GM20000 (cell line): Measurements from ENCODE around the gene PCDHB7.
"Not testable (repeated sequence)": the region's sequence is repeated elsewhere in the genome, so short reads cannot be mapped to it uniquely, and the experiment has no call there.

ENCODE experiments used
- DNase-seq: peaks from one replicate; pipeline ENCODE4 v3.0.0; 2012; ENCODE audit warnings: low spot score
- TF ChIP-seq, protein P1 (sequence below): IDR thresholded peaks from 2 replicates; pipeline ENCODE4 v1.5.1; 2012; ENCODE audit warnings: mild to moderate bottlenecking, control low read depth; ENCODE audit errors: extremely low read depth, missing control alignments

Gene PCDHB7

DNA sequence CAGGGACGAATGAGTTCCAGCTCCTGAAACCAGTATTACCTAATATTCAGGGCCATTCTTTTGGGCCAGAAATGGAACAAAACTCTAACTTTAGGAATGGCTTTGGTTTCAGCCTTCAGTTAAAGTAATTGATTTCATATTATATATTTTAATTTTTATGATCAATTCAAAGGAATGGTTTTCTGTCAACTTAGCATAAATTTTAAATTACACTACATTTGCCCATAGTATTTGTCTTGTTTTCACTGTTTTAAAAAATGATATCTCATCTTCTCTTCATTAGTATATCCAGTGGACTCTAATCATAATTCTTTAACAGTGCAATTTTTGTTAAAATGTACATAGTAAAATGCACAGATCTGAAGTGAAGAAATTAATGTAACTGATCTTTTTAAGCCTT, 7.9 kb downstream of the PCDHB7 start:
- no peak for DNase-seq

DNA sequence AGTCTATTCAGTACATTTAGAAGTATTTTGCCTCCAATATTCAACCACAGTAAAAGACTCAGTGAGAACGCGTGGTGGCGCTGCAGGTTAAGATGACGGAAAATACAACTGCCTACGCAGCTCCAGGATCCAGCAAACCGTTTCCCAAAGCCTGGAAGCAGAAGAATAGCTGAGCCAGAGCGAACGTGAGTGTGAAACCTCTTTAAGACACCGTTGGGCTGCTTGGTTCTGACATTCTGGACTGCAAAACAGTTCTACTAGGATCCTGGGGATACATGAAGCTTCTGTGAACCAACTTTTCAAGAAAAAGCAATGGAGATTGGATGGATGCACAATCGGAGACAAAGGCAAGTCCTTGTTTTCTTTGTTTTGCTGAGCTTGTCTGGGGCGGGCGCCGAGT, 9.8 kb downstream of the PCDHB7 start, which contains the start of gene PCDHB16:
PCDHB16 (plus strand) TSS at position 140 of the 400 bp plus-strand sequence; CDS start at position 313, 173 bp downstream.
- DNase-seq, result no peak
- TF ChIP-seq, protein P1, sequence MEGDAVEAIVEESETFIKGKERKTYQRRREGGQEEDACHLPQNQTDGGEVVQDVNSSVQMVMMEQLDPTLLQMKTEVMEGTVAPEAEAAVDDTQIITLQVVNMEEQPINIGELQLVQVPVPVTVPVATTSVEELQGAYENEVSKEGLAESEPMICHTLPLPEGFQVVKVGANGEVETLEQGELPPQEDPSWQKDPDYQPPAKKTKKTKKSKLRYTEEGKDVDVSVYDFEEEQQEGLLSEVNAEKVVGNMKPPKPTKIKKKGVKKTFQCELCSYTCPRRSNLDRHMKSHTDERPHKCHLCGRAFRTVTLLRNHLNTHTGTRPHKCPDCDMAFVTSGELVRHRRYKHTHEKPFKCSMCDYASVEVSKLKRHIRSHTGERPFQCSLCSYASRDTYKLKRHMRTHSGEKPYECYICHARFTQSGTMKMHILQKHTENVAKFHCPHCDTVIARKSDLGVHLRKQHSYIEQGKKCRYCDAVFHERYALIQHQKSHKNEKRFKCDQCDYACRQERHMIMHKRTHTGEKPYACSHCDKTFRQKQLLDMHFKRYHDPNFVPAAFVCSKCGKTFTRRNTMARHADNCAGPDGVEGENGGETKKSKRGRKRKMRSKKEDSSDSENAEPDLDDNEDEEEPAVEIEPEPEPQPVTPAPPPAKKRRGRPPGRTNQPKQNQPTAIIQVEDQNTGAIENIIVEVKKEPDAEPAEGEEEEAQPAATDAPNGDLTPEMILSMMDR, result no peak

More for the DNA sequence above, 7.9 kb downstream of the PCDHB7 start:
- TF ChIP-seq, protein P1, result no peak

DNA sequence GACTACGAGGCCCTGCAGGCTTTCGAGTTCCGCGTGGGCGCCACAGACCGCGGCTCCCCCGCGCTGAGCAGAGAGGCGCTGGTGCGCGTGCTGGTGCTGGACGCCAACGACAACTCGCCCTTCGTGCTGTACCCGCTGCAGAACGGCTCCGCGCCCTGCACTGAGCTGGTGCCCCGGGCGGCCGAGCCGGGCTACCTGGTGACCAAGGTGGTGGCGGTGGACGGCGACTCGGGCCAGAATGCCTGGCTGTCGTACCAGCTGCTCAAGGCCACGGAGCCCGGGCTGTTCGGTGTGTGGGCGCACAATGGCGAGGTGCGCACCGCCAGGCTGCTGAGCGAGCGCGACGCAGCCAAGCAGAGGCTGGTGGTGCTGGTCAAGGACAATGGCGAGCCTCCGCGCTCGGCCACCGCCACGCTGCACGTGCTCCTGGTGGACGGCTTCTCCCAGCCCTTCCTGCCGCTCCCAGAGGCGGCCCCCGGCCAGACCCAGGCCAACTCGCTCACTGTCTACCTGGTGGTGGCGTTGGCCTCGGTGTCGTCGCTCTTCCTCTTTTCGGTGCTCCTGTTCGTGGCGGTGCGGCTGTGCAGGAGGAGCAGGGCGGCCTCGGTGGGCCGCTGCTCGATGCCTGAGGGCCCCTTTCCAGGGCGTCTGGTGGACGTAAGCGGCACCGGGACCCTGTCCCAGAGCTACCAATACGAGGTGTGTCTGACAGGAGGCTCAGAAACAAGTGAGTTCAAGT, 11.8 kb downstream of the PCDHB7 start:
- DNase-seq, result not testable (repeated sequence)

DNA sequence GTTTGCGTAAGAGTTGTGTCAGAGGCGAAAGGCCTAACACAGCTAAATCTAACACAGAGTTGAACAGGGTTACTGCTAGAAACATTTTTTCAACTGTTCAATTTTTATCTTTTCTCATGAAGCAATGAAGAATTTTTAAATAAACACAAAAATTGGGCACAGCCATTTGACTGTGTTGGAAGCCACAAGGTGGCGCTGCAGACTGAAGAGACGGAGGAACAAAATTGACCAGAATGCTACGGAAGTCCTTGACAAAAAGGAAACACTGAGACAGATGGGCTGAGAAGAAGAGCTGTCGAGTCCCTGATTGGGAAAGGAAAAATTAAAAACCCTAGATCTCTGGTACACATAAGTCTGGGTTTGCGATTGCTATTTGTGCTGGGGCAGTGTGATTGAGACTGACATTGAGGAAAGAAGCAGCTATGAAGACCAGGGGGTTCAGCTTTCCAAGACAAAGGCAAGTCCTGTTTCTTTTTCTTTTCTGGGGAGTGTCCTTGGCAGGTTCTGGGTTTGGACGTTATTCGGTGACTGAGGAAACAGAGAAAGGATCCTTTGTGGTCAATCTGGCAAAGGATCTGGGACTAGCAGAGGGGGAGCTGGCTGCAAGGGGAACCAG, 14.6 kb downstream of the PCDHB7 start, which contains the start of gene PCDHB9:
PCDHB9 (plus strand) TSS at position 265 of the 616 bp plus-strand sequence; CDS start at position 423, 158 bp downstream.
- no peak for DNase-seq
- TF ChIP-seq, protein P1, result no peak

DNA sequence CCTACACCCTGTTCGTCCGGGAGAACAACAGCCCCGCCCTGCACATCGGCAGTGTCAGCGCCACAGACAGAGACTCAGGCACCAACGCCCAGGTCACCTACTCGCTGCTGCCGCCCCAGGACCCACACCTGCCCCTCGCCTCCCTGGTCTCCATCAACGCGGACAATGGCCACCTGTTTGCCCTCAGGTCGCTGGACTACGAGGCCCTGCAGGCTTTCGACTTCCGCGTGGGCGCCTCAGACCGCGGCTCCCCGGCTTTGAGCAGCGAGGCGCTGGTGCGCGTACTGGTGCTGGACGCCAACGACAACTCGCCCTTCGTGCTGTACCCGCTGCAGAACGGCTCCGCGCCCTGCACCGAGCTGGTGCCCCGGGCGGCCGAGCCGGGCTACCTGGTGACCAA, 16.2 kb downstream of the PCDHB7 start:
- not testable (repeated sequence) for DNase-seq

DNA sequence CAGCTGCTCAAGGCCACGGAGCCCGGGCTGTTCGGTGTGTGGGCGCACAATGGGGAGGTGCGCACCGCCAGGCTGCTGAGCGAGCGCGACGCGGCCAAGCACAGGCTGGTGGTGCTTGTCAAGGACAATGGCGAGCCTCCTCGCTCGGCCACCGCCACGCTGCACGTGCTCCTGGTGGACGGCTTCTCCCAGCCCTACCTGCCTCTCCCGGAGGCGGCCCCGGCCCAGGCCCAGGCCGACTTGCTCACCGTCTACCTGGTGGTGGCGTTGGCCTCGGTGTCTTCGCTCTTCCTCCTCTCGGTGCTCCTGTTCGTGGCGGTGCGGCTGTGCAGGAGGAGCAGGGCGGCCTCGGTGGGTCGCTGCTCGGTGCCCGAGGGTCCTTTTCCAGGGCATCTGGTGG, 16.7 kb downstream of the PCDHB7 start:
- not testable (repeated sequence) for DNase-seq

DNA sequence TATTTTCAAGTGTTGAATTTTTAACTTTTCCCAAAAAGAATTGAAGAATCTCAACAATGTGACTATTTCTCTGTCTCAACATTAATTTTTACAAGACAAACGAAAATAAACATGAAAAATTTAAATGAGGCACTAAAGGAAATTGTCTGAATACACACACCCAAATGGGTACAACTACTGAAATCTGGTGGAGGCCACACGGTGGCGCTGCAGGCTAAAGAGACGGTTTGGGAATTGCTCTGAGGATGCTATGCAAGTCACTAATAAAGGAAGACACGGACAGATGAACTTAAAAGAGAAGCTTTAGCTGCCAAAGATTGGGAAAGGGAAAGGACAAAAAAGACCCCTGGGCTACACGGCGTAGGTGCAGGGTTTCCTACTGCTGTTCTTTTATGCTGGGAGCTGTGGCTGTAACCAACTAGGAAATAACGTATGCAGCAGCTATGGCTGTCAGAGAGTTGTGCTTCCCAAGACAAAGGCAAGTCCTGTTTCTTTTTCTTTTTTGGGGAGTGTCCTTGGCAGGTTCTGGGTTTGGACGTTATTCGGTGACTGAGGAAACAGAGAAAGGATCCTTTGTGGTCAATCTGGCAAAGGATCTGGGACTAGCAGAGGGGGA, 19.8 kb downstream of the PCDHB7 start, which contains the start of gene PCDHB10:
PCDHB10 (plus strand) TSS at position 244 of the 616 bp plus-strand sequence; CDS start at position 444, 200 bp downstream.
- TF ChIP-seq, protein P1, result no peak
- DNase-seq, result no peak

DNA sequence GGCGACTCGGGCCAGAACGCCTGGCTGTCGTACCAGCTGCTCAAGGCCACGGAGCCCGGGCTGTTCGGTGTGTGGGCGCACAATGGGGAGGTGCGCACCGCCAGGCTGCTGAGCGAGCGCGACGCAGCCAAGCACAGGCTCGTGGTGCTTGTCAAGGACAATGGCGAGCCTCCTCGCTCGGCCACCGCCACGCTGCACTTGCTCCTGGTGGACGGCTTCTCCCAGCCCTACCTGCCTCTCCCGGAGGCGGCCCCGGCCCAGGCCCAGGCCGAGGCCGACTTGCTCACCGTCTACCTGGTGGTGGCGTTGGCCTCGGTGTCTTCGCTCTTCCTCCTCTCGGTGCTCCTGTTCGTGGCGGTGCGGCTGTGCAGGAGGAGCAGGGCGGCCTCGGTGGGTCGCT, 21.9 kb downstream of the PCDHB7 start:
- DNase-seq, result not testable (repeated sequence)

DNA sequence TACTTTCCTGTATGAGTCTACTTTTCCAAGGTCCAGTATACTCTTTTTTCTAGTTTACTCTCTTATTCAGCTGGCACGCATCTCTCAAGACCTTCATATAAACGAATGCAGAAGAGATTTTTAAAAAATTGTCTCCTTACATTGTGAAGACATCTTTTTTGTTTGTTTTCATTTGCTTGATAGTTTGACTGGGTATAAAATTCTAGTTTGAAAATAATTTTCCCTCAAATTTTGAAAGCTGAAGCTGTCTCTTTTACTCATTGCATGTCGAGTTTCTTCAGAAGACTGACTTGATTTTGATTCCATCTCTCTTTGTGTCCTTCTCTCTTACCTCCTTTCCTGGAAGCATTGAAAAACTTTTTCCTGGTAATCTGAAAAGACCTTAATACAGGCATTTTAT, 23.9 kb downstream of the PCDHB7 start:
- no peak for DNase-seq
- TF ChIP-seq, protein P1, result no peak
